Measurements from ENCODE around the gene SPTBN4.

The SPTBN4 gene

GRCh38 chr19:40556953-40557530, 90.2 kb downstream of the SPTBN4 start:
- no peak for DNase-seq
- peaks cover 1% of the 10 kb centered on the region for H3K9me3 ChIP-seq (ENCODE audit: insufficient read depth, low read depth, low read length)

DNA sequence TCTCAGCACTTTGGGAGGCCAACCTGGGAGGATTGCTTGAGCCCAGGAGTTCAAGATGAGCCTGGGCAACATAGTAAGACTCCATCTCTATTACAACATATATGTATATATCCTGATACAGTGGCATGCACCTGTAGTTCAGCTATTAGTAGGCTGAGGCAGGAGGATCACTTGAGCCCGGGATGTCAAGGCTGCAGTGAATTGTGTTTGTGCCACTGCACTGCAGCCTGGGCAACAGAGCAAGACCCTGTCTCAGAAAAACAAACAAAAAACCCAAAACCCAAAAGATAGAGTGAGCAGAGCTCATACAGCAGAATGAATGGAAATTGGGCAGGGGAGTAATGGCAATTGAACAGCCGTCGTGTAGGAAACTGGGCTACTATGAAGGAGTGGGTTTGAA, 92.6 kb downstream of the SPTBN4 start:
- Histone ChIP-seq H4K8ac (ENCODE audit: low read depth, low read length) (no peak overlapping the region), H3K23ac (ENCODE audit: low read length) (no peak overlapping the region), H4K12ac (ENCODE audit: low read depth, low read length) (no peak overlapping the region), H4K91ac (ENCODE audit: low read depth, low read length) (no peak overlapping the region), H2AFZ (ENCODE audit: insufficient read depth, low read length, poor library complexity) (no peak overlapping the region), H3K79me2 (ENCODE audit: control insufficient read depth, insufficient read depth, low read length, poor library complexity) (no peaks in the 10 kb centered on the region), H2BK12ac (ENCODE audit: low read length) (no peak overlapping the region), H3K9me3 (ENCODE audit: insufficient read depth, low read depth, low read length) (no peaks in the 10 kb centered on the region), H2AK5ac (ENCODE audit: low read length) (no peak overlapping the region), H2BK5ac (ENCODE audit: low read depth, low read length, poor library complexity) (no peak overlapping the region), H3K27ac (ENCODE audit: low read depth, low read length) (no peak overlapping the region), H3K4me1 (ENCODE audit: control insufficient read depth in 1 of 2, insufficient read depth in 2 of 2, low read length in 2 of 2) (no peaks in the 10 kb centered on the region), H3K36me3 (ENCODE audit: control insufficient read depth in 1 of 2, insufficient read depth in 2 of 2, low read length in 2 of 2) (no peaks in the 10 kb centered on the region), H2BK120ac (ENCODE audit: insufficient read depth, low read length, poor library complexity) (no peak overlapping the region), H3K14ac (ENCODE audit: low read length) (no peak overlapping the region), H3K4me3 (ENCODE audit: low read depth, low read length) (no peak overlapping the region), H3K27me3 (ENCODE audit: insufficient read depth, low read length) (peaks cover 14% of the 10 kb centered on the region), H3K18ac (ENCODE audit: low read length) (no peak overlapping the region), H3K4me2 (ENCODE audit: low read length) (no peak overlapping the region), H3K79me1 (ENCODE audit: low read length) (no peaks in the 10 kb centered on the region), H3K9ac (ENCODE audit: low read length) (no peak overlapping the region), H3K4ac (ENCODE audit: low read depth, low read length) (no peak overlapping the region)
- no CpG with 5 or more reads among the region's 3 CpGs for WGBS (ENCODE audit: extremely low coverage, insufficient coverage, insufficient read length)
- DNase-seq = no peak

More at GRCh38 chr19:40556953-40557530, 90.2 kb downstream of the SPTBN4 start:
- H3K18ac ChIP-seq (ENCODE audit: low read length) = no peak overlapping the region
- no peak overlapping the region for H2AK5ac ChIP-seq (ENCODE audit: low read length)
- no peaks in the 10 kb centered on the region for H3K36me3 ChIP-seq (ENCODE audit: control insufficient read depth in 1 of 2, insufficient read depth in 2 of 2, low read length in 2 of 2)
- H3K4me1 ChIP-seq (ENCODE audit: control insufficient read depth in 1 of 2, insufficient read depth in 2 of 2, low read length in 2 of 2) = no peaks in the 10 kb centered on the region
- H2BK5ac ChIP-seq (ENCODE audit: low read depth, low read length, poor library complexity) = no peak overlapping the region
- H2BK120ac ChIP-seq (ENCODE audit: insufficient read depth, low read length, poor library complexity) = no peak overlapping the region
- H2BK12ac ChIP-seq (ENCODE audit: low read length) = no peak overlapping the region
- peaks cover 18% of the 10 kb centered on the region for H3K27me3 ChIP-seq (ENCODE audit: insufficient read depth, low read length)
- H3K79me1 ChIP-seq (ENCODE audit: low read length) = no peaks in the 10 kb centered on the region
- no peak overlapping the region for H3K27ac ChIP-seq (ENCODE audit: low read depth, low read length)
- H3K79me2 ChIP-seq (ENCODE audit: control insufficient read depth, insufficient read depth, low read length, poor library complexity) = no peaks in the 10 kb centered on the region
- H3K4me3 ChIP-seq (ENCODE audit: low read depth, low read length) = no peak overlapping the region
- no peak overlapping the region for H3K23ac ChIP-seq (ENCODE audit: low read length)
- H3K4ac ChIP-seq (ENCODE audit: low read depth, low read length) = no peak overlapping the region
- H3K4me2 ChIP-seq (ENCODE audit: low read length) = no peak overlapping the region
- no peak overlapping the region for H4K8ac ChIP-seq (ENCODE audit: low read depth, low read length)
- no peak overlapping the region for H2AFZ ChIP-seq (ENCODE audit: insufficient read depth, low read length, poor library complexity)
- H4K91ac ChIP-seq (ENCODE audit: low read depth, low read length) = no peak overlapping the region
- WGBS (ENCODE audit: extremely low coverage, insufficient coverage, insufficient read length) = no CpG with 5 or more reads among the region's 24 CpGs
- H4K12ac ChIP-seq (ENCODE audit: low read depth, low read length) = no peak overlapping the region
- H3K14ac ChIP-seq (ENCODE audit: low read length) = no peak overlapping the region
- no peak overlapping the region for H3K9ac ChIP-seq (ENCODE audit: low read length)

- Histone ChIP-seq H4K8ac (ENCODE audit: low read depth, low read length) (no peak overlapping the region), H3K27ac (ENCODE audit: low read depth, low read length) (no peak overlapping the region), H2BK5ac (ENCODE audit: low read depth, low read length, poor library complexity) (no peak overlapping the region), H3K9ac (ENCODE audit: low read length) (no peak overlapping the region), H3K4ac (ENCODE audit: low read depth, low read length) (no peak overlapping the region), H3K23ac (ENCODE audit: low read length) (no peak overlapping the region), H3K14ac (ENCODE audit: low read length) (no peak overlapping the region), H2BK12ac (ENCODE audit: low read length) (no peak overlapping the region), H3K4me2 (ENCODE audit: low read length) (no peak overlapping the region), H3K79me2 (ENCODE audit: control insufficient read depth, insufficient read depth, low read length, poor library complexity) (no peaks in the 10 kb centered on the region), H3K4me3 (ENCODE audit: low read depth, low read length) (no peak overlapping the region), H3K36me3 (ENCODE audit: control insufficient read depth in 1 of 2, insufficient read depth in 2 of 2, low read length in 2 of 2) (no peaks in the 10 kb centered on the region), H2BK120ac (ENCODE audit: insufficient read depth, low read length, poor library complexity) (no peak overlapping the region), H3K4me1 (ENCODE audit: control insufficient read depth in 1 of 2, insufficient read depth in 2 of 2, low read length in 2 of 2) (no peaks in the 10 kb centered on the region), H3K79me1 (ENCODE audit: low read length) (no peaks in the 10 kb centered on the region), H3K9me3 (ENCODE audit: insufficient read depth, low read depth, low read length) (no peaks in the 10 kb centered on the region), H4K12ac (ENCODE audit: low read depth, low read length) (no peak overlapping the region), H3K27me3 (ENCODE audit: insufficient read depth, low read length) (peaks cover 8% of the 10 kb centered on the region), H2AFZ (ENCODE audit: insufficient read depth, low read length, poor library complexity) (no peak overlapping the region), H4K91ac (ENCODE audit: low read depth, low read length) (no peak overlapping the region), H3K18ac (ENCODE audit: low read length) (no peak overlapping the region), H2AK5ac (ENCODE audit: low read length) (no peak overlapping the region)
- no CpG with 5 or more reads among the region's 20 CpGs for WGBS (ENCODE audit: extremely low coverage, insufficient coverage, insufficient read length)
- DNase-seq = peak in 1 of 2 donors; percentile 33
Measured at GRCh38 chr19:40560092-40560507, 93.3 kb downstream of the SPTBN4 start.

GRCh38 chr19:40561947-40562346, 95.1 kb downstream of the SPTBN4 start:
- Histone ChIP-seq H2BK120ac (ENCODE audit: insufficient read depth, low read length, poor library complexity) (no peak overlapping the region), H3K27me3 (ENCODE audit: insufficient read depth, low read length) (peaks cover 5% of the 10 kb centered on the region), H3K9ac (ENCODE audit: low read length) (no peak overlapping the region), H3K79me1 (ENCODE audit: low read length) (no peaks in the 10 kb centered on the region), H2AFZ (ENCODE audit: insufficient read depth, low read length, poor library complexity) (no peak overlapping the region), H3K14ac (ENCODE audit: low read length) (no peak overlapping the region), H3K4me1 (ENCODE audit: control insufficient read depth in 1 of 2, insufficient read depth in 2 of 2, low read length in 2 of 2) (no peaks in the 10 kb centered on the region), H4K12ac (ENCODE audit: low read depth, low read length) (no peak overlapping the region), H2AK5ac (ENCODE audit: low read length) (no peak overlapping the region), H3K36me3 (ENCODE audit: control insufficient read depth in 1 of 2, insufficient read depth in 2 of 2, low read length in 2 of 2) (no peaks in the 10 kb centered on the region), H4K8ac (ENCODE audit: low read depth, low read length) (no peak overlapping the region), H3K18ac (ENCODE audit: low read length) (no peak overlapping the region), H3K27ac (ENCODE audit: low read depth, low read length) (no peak overlapping the region), H3K9me3 (ENCODE audit: insufficient read depth, low read depth, low read length) (no peaks in the 10 kb centered on the region), H3K23ac (ENCODE audit: low read length) (no peak overlapping the region), H2BK12ac (ENCODE audit: low read length) (no peak overlapping the region), H3K4me3 (ENCODE audit: low read depth, low read length) (no peak overlapping the region), H4K91ac (ENCODE audit: low read depth, low read length) (no peak overlapping the region), H3K4ac (ENCODE audit: low read depth, low read length) (no peak overlapping the region), H3K79me2 (ENCODE audit: control insufficient read depth, insufficient read depth, low read length, poor library complexity) (no peaks in the 10 kb centered on the region), H2BK5ac (ENCODE audit: low read depth, low read length, poor library complexity) (no peak overlapping the region), H3K4me2 (ENCODE audit: low read length) (no peak overlapping the region)
- DNase-seq = no peak
- WGBS (ENCODE audit: extremely low coverage, insufficient coverage, insufficient read length) = no CpG with 5 or more reads among the region's 4 CpGs

Measured in trophoblast cell (in vitro differentiated cells and primary cell).